GM19467 (cell line): ENCODE results near the gene STPG1.

Experiments
- ATAC-seq: cut with Tn5 transposase; IDR thresholded peaks from one replicate; pipeline ENCODE4 v1.9.1; 2021; ENCODE audit warnings: mild to moderate bottlenecking, moderate library complexity; ENCODE audit not compliant: unreplicated experiment

STPG1 gene

GRCh38 chr1:24344090-24344742, 69.4 kb downstream of the STPG1 start:
- ATAC-seq, result no peak

GRCh38 chr1:24343412-24344089, 70.0 kb downstream of the STPG1 start:
- no peak for ATAC-seq

- ATAC-seq, result no peak
These were observed 72.3 kb downstream of the STPG1 start for GRCh38 chr1:24341260-24341659.

GRCh38 chr1:24340770-24341169, 72.8 kb downstream of the STPG1 start:
- no peak for ATAC-seq

- no peak for ATAC-seq
These were observed 73.6 kb downstream of the STPG1 start for GRCh38 chr1:24339996-24340395.

- no peak for ATAC-seq
These were observed 75.1 kb downstream of the STPG1 start for GRCh38 chr1:24338447-24338846.

- ATAC-seq, result no peak
These were observed 76.1 kb downstream of the STPG1 start for GRCh38 chr1:24337455-24337854.

- no peak for ATAC-seq
These were observed 77.5 kb downstream of the STPG1 start for GRCh38 chr1:24336075-24336474.

GRCh38 chr1:24331961-24332673, 81.5 kb downstream of the STPG1 start:
- ATAC-seq, result no peak

GRCh38 chr1:24329797-24330543, 83.6 kb downstream of the STPG1 start:
- no peak for ATAC-seq

- no peak for ATAC-seq
These were observed 84.3 kb downstream of the STPG1 start for GRCh38 chr1:24329331-24329730.

- no peak for ATAC-seq
These were observed 85.7 kb downstream of the STPG1 start for GRCh38 chr1:24327891-24328290.

- ATAC-seq, result no peak
These were observed 86.1 kb downstream of the STPG1 start for GRCh38 chr1:24327486-24327885.

- ATAC-seq, result no peak
These were observed 87.8 kb downstream of the STPG1 start for GRCh38 chr1:24325587-24326449.

GRCh38 chr1:24324903-24325302, 88.7 kb downstream of the STPG1 start:
- no peak for ATAC-seq

GRCh38 chr1:24323281-24323680, 90.3 kb downstream of the STPG1 start:
- ATAC-seq, result no peak

GRCh38 chr1:24322470-24323177, 91.0 kb downstream of the STPG1 start:
- no peak for ATAC-seq

GRCh38 chr1:24321697-24322469, 91.7 kb downstream of the STPG1 start:
- peak; percentile 60 for ATAC-seq

- no peak for ATAC-seq
These were observed 92.5 kb downstream of the STPG1 start for GRCh38 chr1:24321126-24321525.
